ENCODE measurements around the gene KDM2B. TPM values are rescaled to one million over a fixed set of nuclear protein-coding genes. Genes with fewer than 3 reads are reported as not detected.

The KDM2B gene
- polyA plus RNA-seq, 1 of the 3 experiments (the other 2 are of a cell fraction), result 11.5 TPM

DNA sequence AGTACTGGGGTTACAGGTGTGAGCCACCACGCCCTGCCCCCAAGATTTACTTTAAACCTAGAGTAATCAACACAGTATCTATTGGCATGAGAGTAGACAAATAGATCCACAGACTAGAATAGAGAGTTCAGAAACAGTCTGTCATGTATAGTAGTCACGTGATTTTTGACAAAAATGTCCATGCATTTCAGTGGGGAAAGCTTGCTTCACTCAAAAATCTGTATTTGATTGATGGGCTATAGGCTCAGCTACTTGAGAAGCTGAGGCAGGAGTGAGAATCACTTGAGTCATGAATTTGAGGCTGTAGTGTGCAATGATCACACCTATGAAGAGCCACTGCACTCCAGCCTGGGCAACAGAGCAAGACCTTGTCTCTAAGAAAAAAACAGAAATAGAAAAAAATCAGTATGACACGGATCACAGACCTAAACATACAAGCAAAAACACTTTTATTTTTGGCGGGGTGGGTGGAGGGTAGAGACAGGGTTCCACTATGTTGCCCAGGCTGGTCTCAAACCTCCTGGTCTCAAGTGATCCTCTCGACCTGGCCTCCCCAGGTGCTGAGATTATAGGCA is 37.9 kb upstream of the KDM2B start:
- no peak overlapping the region for H3K4me2 ChIP-seq
- ChIA-PET POLR2A (no interaction called here), CTCF (interaction anchor here (0.6 kb wide), 1 partner anchor 12 kb away, joined by 3 read pairs; no protein-coding TSS in a partner anchor)
- TF ChIP-seq, protein P1, sequence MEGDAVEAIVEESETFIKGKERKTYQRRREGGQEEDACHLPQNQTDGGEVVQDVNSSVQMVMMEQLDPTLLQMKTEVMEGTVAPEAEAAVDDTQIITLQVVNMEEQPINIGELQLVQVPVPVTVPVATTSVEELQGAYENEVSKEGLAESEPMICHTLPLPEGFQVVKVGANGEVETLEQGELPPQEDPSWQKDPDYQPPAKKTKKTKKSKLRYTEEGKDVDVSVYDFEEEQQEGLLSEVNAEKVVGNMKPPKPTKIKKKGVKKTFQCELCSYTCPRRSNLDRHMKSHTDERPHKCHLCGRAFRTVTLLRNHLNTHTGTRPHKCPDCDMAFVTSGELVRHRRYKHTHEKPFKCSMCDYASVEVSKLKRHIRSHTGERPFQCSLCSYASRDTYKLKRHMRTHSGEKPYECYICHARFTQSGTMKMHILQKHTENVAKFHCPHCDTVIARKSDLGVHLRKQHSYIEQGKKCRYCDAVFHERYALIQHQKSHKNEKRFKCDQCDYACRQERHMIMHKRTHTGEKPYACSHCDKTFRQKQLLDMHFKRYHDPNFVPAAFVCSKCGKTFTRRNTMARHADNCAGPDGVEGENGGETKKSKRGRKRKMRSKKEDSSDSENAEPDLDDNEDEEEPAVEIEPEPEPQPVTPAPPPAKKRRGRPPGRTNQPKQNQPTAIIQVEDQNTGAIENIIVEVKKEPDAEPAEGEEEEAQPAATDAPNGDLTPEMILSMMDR (IDR thresholded peaks at IDR 0.05), result no peak
- TF ChIP-seq GABPA (IDR thresholded peaks at IDR 0.05; ENCODE audit: low read depth) (no peak), TCF12 (IDR thresholded peaks at IDR 0.05) (no peak), MXI1 (IDR thresholded peaks at IDR 0.05; ENCODE audit: low read depth, low read length) (no peak), YY1 (IDR thresholded peaks at IDR 0.05; ENCODE audit: low read depth) (no peak), JUND (IDR thresholded peaks at IDR 0.05) (no peak), FOSL2 (IDR thresholded peaks at IDR 0.05; ENCODE audit: borderline replicate concordance, low read depth) (no peak), ELF1 (IDR thresholded peaks at IDR 0.05) (no peak), EP300 (IDR thresholded peaks at IDR 0.05; ENCODE audit: borderline replicate concordance in 1 of 2, low read depth in 1 of 2, low read length in 1 of 2) (no peak), RXRA (IDR thresholded peaks at IDR 0.05; ENCODE audit: borderline replicate concordance, low read depth) (no peak), RCOR1 (IDR thresholded peaks at IDR 0.05; ENCODE audit: low read length) (no peak), SIN3A (IDR thresholded peaks at IDR 0.05; ENCODE audit: borderline replicate concordance, low read depth, low read length) (no peak)
- TF ChIP-seq, protein P2, sequence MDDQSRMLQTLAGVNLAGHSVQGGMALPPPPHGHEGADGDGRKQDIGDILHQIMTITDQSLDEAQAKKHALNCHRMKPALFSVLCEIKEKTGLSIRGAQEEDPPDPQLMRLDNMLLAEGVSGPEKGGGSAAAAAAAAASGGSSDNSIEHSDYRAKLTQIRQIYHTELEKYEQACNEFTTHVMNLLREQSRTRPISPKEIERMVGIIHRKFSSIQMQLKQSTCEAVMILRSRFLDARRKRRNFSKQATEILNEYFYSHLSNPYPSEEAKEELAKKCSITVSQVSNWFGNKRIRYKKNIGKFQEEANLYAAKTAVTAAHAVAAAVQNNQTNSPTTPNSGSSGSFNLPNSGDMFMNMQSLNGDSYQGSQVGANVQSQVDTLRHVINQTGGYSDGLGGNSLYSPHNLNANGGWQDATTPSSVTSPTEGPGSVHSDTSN (IDR thresholded peaks at IDR 0.05), result no peak
- TF ChIP-seq, protein P3, sequence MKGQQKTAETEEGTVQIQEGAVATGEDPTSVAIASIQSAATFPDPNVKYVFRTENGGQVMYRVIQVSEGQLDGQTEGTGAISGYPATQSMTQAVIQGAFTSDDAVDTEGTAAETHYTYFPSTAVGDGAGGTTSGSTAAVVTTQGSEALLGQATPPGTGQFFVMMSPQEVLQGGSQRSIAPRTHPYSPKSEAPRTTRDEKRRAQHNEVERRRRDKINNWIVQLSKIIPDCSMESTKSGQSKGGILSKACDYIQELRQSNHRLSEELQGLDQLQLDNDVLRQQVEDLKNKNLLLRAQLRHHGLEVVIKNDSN (IDR thresholded peaks at IDR 0.05; ENCODE audit: borderline replicate concordance, low read depth), result no peak
- H3K36me3 ChIP-seq (replicated peaks in 1 of 2; ENCODE audit: control insufficient read depth in 1 of 2, insufficient read depth in 2 of 2, low read length in 1 of 2), result no peaks in the 10 kb centered on the region
- no peak for DNase-seq
- no peak overlapping the region for H3K4me3 ChIP-seq (ENCODE audit: low read depth in 2 of 2, low read length in 1 of 2)
- H3K9ac ChIP-seq, result no peak overlapping the region
- no peaks in the 10 kb centered on the region for H3K9me2 ChIP-seq
- WGBS (ENCODE audit: low lambda C conversion rate), result 85% methylated on average over 5 of the region's 5 CpGs
- H3K79me2 ChIP-seq (ENCODE audit: insufficient read depth), result no peaks in the 10 kb centered on the region
- H4K20me1 ChIP-seq (ENCODE audit: insufficient read depth), result no peaks in the 10 kb centered on the region
- no peaks in the 10 kb centered on the region for H3F3A ChIP-seq (replicated peaks; ENCODE audit: insufficient read depth)
- H3K9me3 ChIP-seq, result no peaks in the 10 kb centered on the region
- no peaks in the 10 kb centered on the region for H3K4me1 ChIP-seq (ENCODE audit: control insufficient read depth in 1 of 2, insufficient read depth in 2 of 2, low read depth in 1 of 2, low read length in 1 of 2)
- H3K27ac ChIP-seq (ENCODE audit: low read depth in 2 of 2, low read length in 1 of 2), result no peak overlapping the region
- H2AFZ ChIP-seq (ENCODE audit: low read depth), result no peak overlapping the region
- H3K27me3 ChIP-seq (ENCODE audit: insufficient read depth), result no peaks in the 10 kb centered on the region

DNA sequence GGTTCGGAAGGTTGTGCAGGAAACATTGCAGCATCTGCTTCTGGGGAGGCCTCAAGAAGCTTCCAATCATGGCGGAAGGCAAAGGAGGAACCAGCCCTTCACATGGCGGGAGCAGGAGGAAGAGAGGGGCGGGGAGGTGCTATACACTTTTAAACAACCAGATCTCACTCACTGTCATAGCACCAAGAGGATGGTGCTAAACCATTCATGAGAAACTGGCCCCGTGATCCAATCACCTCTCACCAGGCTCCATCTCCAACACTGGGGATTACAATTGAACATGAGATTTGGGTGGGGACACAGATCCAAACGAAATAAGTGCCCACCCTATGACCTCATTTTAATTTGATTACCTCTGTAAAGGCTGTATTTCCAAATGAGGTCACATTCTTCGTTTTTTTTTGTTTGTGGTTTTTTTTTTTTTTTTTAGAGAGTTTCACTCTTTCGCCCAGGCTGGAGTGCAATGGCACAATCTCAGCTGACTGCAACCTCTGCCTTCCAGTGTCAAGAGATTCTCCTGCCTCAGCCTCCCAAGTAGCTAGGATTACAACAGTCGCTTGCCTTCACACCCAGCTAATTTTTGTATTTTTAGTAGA is 34.1 kb upstream of the KDM2B start:
- H3K36me3 ChIP-seq (replicated peaks in 1 of 2; ENCODE audit: control insufficient read depth in 1 of 2, insufficient read depth in 2 of 2, low read length in 1 of 2), result no peaks in the 10 kb centered on the region
- H3K27ac ChIP-seq (ENCODE audit: low read depth in 2 of 2, low read length in 1 of 2), result no peak overlapping the region
- CTCF ChIA-PET, result interaction anchor here (0.6 to 1.9 kb wide), 4 partner anchors 10 to 62 kb away, joined by 3 to 6 read pairs (median 4); no protein-coding TSS in a partner anchor
- POLR2A ChIA-PET, result interaction anchor here (0.6 kb wide), 1 partner anchor 35 kb away, joined by 3 read pairs; no protein-coding TSS in a partner anchor
- WGBS (ENCODE audit: low lambda C conversion rate), result 77% methylated on average over 9 of the region's 9 CpGs
- no peak overlapping the region for H3K4me3 ChIP-seq (ENCODE audit: low read depth in 2 of 2, low read length in 1 of 2)
- no peak overlapping the region for H3K9ac ChIP-seq
- no peaks in the 10 kb centered on the region for H4K20me1 ChIP-seq (ENCODE audit: insufficient read depth)
- no peak overlapping the region for H2AFZ ChIP-seq (ENCODE audit: low read depth)
- H3K4me1 ChIP-seq (ENCODE audit: control insufficient read depth in 1 of 2, insufficient read depth in 2 of 2, low read depth in 1 of 2, low read length in 1 of 2), result peaks cover 0 to 7% of the 10 kb centered on the region in 2 experiments; a peak in 1 of 4 replicates
- no peak for DNase-seq
- no peaks in the 10 kb centered on the region for H3K79me2 ChIP-seq (ENCODE audit: insufficient read depth)
- no peaks in the 10 kb centered on the region for H3K9me3 ChIP-seq
- no peaks in the 10 kb centered on the region for H3K9me2 ChIP-seq
- no peak overlapping the region for H3K4me2 ChIP-seq
- H3F3A ChIP-seq (replicated peaks; ENCODE audit: insufficient read depth), result peaks cover 4% of the 10 kb centered on the region
- TF ChIP-seq ELF1 (IDR thresholded peaks at IDR 0.05) (no peak), TEAD4 (IDR thresholded peaks at IDR 0.05; ENCODE audit: borderline replicate concordance, insufficient read depth) (no peak), TAF1 (IDR thresholded peaks at IDR 0.05; ENCODE audit: borderline replicate concordance, low read depth, low read length) (no peak), FOXM1 (IDR thresholded peaks at IDR 0.05; ENCODE audit: low read depth) (no peak), TCF12 (IDR thresholded peaks at IDR 0.05) (no peak), FOSL2 (IDR thresholded peaks at IDR 0.05; ENCODE audit: borderline replicate concordance, low read depth) (no peak)
- TF ChIP-seq, protein P4, sequence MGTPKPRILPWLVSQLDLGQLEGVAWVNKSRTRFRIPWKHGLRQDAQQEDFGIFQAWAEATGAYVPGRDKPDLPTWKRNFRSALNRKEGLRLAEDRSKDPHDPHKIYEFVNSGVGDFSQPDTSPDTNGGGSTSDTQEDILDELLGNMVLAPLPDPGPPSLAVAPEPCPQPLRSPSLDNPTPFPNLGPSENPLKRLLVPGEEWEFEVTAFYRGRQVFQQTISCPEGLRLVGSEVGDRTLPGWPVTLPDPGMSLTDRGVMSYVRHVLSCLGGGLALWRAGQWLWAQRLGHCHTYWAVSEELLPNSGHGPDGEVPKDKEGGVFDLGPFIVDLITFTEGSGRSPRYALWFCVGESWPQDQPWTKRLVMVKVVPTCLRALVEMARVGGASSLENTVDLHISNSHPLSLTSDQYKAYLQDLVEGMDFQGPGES (IDR thresholded peaks at IDR 0.05; ENCODE audit: low read depth, low read length), result no peak
- TF ChIP-seq, protein P2 (IDR thresholded peaks at IDR 0.05), result no peak
- no peaks in the 10 kb centered on the region for H3K27me3 ChIP-seq (ENCODE audit: insufficient read depth)

Measured in SK-N-SH (cell line).